Adrenal gland (tissue), 5 donors: Measurements from ENCODE around the gene PTPRN.

Experiments used
- POLR2A ChIP-seq, 2 donors: fragments of 450-650 bp; IDR thresholded peaks; one replicate each; pipeline ENCODE4 v1.6.1; 2017; ENCODE audit warnings: antibody characterized with exemption in 2 of 2, mild to moderate bottlenecking in 2 of 2, moderate library complexity in 1 of 2
- TF ChIP-seq, protein P1 (sequence below), 6 experiments: fragments of 450-650 bp in 4 of 6; fragments of 200-600 bp in 2 of 6; sonication (generic) in 1 of 6; IDR thresholded peaks; 1 replicate in 5 of 6; 2 replicates in 1 of 6; pipeline versions ENCODE4 v1.5.1 to v1.8.0; 2016 to 2021; ENCODE audit warnings: antibody characterized with exemption in 6 of 6, mild to moderate bottlenecking in 2 of 6, moderate library complexity in 1 of 6
- donor health status: DM: no; HTN: no; CAD: no.

GRCh38 chr2:219300022-219300421 is 9.2 kb downstream of the PTPRN start:
- TF ChIP-seq, protein P1, sequence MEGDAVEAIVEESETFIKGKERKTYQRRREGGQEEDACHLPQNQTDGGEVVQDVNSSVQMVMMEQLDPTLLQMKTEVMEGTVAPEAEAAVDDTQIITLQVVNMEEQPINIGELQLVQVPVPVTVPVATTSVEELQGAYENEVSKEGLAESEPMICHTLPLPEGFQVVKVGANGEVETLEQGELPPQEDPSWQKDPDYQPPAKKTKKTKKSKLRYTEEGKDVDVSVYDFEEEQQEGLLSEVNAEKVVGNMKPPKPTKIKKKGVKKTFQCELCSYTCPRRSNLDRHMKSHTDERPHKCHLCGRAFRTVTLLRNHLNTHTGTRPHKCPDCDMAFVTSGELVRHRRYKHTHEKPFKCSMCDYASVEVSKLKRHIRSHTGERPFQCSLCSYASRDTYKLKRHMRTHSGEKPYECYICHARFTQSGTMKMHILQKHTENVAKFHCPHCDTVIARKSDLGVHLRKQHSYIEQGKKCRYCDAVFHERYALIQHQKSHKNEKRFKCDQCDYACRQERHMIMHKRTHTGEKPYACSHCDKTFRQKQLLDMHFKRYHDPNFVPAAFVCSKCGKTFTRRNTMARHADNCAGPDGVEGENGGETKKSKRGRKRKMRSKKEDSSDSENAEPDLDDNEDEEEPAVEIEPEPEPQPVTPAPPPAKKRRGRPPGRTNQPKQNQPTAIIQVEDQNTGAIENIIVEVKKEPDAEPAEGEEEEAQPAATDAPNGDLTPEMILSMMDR (IDR thresholded peaks at IDR 0.05), result no peak
- no peak for TF ChIP-seq POLR2A (IDR thresholded peaks at IDR 0.05)
